HG03159 (cell line): ENCODE results near the gene TMEM259.

ENCODE experiments used
- ATAC-seq: cut with Tn5 transposase; IDR thresholded peaks from one replicate; pipeline ENCODE4 v1.9.1; 2021; ENCODE audit warnings: mild to moderate bottlenecking, moderate library complexity; ENCODE audit not compliant: unreplicated experiment

The TMEM259 gene

DNA sequence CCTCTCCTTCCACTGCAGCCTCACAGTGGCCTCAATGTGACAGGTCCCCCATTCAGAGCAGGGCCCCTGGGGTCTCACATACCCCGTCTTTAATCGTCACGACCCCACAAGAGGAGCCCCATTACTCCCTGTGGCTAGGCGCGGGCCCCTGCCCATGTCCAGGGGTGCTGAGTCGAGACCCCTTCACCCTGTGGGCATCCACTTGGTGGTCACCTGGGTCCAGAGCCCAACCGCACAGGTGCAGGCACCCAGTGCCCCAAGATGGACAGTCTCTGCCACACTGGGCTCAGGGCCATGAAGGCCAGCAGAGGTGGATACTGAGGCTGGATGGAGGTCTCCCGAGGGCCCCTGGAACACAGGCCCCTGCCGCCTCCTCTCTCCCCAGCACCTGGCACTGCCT lies 3.0 kb downstream of the TMEM259 start:
- no peak for ATAC-seq

DNA sequence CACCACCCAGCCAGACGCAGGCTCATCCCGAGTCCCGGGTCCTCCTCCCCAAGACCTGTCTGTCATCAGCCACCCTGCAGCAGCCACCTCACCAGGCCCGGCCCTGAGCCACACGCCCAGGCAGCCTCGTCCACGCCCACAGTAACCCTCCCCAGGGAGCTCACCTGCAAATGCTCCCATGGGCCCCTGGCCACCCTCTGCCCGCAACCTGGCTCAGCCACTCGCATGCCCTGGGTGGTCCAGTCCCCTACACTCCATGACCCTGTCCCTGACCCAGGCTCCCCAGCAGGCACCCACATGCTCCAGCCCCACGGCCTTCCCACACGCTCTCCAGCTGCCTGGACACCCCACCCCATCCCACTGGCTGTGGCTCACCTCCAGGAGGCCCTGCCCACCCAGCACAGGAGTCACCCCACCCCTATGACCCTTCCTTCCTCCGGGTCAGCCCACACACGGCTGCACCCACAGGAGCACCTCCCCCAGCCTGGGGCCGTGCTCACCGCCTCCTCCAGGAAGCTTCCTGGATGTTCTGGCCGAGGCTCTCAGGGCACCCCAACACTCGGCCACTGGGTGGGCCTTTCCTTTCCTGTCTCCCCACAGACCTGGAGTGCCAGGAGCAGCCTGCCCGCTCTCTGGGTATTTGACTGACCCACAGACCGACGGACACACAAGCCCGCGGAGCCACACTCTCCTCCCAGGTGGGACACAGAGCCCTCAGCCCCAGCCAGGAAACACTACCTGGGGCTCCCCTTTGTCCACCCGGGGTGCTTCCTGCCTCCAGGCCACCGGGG lies 3.6 kb downstream of the TMEM259 start:
- ATAC-seq: no peak

DNA sequence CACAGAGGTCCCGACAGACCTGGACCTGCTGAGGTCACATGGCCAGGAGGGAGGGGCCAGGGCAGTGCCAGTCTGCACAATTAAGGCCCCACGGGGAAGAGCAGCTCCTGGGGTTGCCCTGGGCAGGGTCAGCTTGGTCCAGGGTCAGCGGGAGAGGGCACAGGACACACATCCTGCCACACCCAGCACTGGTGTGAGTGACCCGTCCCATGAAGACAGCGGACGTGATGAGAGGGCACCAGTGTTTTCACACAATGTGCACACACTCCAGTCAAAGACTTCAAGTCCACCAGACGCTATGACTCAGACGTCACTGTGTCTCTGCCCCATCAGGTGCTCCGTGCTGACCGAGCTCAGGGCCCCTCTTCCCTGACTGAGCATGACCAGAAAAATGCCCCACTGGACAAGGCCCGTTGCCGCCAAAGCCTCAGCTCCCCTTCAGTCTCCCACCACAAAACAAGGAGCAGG lies 4.2 kb downstream of the TMEM259 start:
- ATAC-seq: no peak

DNA sequence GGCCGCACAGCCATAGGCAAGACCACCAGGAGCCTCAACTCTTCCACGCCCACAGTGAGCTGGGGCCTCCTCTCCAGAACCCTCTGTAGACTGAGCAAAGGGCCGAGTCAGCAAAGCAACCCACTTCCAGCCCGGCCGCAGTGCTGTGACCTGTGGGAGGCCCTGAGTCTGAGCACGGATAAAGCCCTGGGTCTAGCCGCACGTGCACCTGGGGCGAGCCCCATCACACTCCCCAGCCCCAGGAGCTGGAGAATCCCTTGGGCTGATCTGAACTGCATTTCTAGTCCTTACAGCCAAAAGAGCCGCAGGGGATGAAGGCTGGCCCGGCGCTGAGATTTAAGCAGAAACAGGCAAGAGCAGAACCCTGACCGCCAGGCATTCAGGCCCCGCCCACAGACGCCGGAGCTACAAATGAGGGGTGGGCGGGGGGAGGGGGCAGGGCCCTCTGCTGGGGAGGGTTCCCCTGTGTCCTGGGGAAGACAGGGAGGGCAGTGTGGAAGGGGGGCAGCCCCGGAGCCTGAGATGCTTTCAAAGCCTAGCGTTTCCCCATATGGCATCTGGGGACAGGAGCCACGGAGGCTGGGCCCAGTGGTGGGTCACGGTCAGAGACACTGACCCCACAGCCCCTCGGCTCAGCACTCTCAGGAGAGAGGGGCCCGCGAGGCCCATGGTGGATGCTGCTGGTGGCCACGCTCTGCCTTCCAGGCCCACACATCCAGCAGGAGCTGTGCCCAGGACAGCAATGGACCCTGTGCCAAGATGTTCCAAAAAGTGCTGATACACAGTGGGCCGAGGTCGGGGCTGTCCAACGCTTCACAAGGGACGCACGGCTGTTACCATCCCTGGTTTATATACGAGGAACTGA lies 4.9 kb downstream of the TMEM259 start:
- ATAC-seq: no peak

DNA sequence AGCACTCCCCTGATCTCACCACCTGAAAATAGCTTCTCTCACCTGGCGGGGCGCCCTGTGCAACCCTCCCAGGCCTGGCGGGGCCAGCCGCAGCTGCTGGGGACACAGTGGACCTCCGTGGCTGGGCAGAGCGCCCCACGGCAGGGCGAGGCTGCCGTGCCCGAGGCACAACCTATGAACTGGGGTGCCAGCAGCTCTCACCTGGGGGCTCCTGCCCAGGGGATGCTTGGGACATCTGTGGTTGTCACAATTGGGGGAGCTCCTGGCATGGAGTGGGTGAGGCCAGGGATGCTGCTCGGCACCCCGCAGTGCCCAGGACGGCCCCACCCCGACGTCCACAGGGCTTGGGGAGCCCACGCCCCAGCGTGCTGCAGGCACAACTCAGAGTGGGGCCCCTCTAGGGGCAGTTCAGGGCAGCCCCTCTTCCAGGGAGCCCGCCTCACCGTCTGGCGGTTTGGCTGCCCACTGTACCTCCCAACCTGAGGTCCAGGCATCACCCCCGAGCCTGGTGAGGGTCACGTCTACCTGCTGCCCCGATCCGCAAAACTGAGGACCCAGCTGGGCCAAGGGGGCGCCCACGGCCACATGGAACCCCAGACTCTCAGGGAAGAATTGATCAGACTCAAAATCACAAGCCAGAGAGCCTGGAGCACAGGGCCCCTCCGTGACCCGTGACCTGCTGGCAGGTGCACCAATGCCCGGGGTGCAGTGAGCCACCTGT lies 5.7 kb downstream of the TMEM259 start:
- no peak for ATAC-seq

DNA sequence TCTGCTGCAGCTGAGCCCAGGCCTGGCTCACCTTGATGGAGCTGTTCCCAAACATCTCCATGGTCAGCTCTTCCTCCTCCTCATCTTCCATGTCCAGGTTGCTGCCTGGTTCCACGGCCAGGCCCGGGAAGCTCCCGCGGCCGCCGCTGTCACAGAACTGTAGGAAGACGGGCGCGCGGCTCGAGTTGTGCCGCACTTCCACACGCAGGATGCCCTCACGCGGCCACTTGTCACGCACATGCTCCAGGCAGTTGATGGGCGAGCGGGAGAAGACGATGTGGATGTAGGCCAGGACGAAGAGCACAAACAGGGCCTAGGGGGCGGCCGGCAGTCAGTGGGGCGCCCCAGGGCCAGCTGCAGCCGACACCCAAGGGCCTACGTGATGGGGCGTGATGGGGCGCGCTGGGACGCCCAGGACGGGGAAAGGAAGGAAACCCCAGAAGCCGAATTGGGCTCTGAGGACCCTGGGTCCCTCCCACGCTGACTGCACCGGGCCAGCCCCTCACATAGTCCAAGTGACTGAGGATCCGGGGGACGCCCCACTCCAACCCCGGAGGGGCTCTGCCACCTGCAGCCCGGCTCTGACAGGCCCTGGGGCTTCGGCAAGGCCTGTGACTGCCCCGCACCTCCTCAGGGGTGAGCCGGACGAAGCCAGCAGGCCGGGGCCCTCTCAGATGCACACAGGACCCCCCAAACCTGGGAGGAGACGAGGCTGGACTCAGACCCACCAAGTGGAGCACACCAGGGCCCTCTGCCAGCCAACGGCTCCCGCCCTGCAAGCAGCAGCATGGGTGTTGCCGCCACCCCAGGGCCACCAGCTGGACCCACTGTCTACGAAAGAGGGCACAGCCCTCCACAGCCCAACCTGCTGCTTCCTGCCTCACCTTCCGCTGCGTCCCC lies 6.5 kb downstream of the TMEM259 start:
- ATAC-seq: no peak

DNA sequence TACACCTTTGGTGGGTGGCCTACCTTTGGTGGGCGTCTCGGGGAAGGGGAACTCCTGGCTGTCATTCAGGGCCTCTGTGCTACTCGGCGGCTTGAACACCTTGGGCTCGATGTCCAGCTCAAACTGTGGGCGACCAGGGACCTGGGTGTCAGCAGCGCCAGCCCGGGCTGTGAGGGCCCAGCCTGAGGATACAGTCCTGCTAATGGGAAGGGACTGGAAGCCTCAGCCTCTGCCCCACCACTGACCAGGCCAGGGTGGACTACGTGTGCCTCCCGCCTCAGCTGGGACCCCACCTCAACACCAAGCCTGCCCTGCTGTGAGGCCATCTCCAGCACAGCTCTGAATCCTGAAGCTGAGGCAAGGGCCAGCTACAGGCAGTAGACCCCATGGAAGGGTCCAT lies 7.7 kb downstream of the TMEM259 start:
- no peak for ATAC-seq

DNA sequence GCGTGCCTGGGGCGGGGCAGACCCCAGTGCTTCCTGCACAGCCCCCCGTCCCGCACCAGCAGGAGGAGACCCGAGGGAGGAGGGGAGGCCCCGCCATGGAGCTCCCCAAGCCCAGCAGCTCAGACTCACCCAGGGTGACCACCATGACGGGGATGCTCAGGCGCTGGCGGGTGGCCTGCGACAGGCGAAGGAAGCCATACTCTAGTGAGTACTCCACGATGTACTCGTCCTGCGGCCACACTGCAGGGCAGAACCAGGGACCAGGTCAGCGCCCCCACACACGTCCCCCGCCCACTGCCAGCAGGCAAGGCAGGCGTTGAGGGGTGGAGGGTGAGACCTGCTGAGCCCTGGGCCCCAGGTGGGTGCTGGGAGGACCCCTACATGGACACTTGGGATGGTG lies 8.6 kb downstream of the TMEM259 start:
- ATAC-seq: no peak

DNA sequence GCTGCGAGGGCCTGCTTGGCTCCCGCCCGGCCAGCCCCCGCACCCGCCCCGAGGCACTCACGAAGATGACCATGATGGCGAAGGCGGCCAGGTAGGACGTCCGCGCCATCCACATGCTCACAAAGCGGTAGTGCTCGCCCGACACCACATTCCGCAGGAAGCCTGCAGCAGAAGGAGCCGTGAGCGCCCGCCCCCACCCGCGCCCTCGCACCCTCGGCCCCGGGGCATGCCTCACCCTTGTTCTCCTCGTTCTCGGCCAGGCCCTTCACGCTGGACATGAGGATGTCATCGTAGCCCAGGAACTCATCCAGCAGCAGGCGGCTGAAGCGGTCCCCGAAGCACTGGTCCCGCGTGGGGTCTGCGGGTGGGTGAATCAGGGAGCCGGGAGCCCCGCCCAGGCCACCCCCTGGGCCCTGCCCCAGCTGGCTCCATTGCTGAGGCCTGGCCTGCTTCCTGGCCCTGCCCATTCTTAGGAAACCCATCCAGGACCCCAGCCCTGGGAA lies 9.0 kb downstream of the TMEM259 start:
- no peak for ATAC-seq

DNA sequence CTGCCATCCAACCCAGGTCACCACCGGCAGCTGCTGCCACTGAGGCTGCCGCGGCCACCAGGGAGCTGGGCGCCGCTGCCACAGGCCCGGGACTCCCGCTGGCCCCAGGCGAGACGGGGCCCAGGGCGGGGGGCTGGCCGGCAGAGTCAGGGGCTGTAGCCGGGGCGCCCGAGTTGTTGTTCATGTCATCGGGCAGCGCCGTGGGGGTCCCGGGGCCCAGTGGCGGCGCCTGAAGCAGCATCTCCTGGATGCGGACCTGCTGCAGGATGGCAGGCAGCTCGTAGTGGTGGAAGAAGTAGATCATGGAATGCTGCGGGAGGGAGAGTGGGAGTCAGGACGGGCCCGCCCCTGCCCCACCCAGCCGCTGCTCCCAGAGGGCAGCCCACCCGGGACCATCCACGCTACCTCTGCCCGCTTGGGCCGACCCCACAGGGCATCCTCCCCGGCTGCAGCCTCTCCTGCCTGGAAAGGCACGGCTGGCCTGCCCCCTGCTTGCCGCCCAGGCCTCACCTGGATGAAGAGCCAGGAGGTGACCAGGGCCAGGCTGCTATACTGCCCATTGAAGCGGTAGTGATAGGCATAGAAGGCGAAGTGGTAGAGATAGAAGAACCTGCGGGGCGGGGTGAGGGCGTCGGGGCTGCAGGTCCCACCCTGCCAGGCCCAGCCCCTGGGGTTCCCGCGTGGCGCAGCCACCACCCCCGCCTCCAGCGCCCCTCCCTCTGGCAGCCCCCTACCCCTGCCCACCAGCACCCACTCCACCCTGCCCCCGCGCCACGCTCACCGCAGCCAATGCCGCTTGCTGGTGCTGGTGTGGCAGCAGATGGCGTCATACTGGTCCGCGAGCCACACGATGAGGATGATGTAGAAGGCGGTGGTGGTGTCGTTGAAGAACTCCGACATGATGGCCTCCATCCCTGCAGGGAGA lies 10.1 kb downstream of the TMEM259 start:
- no peak for ATAC-seq

DNA sequence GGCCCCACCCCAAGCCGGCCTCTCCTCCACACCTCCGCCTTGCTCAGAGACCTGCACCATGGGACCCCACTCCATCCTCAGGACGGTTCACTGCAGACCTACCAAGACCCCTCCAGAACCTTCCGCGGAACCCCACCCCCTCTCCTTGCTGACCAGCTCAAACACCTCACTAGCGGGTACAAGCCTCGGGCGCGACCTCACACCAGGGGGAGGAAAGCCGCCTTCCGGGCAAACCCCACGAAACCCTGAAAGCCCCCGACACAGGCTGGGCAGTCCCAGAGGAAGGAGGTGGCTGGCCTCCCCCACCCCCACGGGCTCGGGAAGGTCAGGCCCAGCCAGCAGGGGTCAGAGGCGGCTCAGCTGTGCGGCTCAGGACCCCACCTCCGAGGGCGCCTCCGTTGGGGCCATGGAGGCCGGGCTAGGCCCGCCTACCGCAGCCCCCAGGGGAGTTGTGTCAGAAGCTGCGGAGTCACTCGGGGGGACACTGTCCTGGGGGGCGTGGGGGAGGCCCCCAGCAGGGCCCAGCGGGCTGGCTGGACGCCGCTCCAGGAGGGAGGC lies 10.9 kb downstream of the TMEM259 start:
- ATAC-seq: no peak

DNA sequence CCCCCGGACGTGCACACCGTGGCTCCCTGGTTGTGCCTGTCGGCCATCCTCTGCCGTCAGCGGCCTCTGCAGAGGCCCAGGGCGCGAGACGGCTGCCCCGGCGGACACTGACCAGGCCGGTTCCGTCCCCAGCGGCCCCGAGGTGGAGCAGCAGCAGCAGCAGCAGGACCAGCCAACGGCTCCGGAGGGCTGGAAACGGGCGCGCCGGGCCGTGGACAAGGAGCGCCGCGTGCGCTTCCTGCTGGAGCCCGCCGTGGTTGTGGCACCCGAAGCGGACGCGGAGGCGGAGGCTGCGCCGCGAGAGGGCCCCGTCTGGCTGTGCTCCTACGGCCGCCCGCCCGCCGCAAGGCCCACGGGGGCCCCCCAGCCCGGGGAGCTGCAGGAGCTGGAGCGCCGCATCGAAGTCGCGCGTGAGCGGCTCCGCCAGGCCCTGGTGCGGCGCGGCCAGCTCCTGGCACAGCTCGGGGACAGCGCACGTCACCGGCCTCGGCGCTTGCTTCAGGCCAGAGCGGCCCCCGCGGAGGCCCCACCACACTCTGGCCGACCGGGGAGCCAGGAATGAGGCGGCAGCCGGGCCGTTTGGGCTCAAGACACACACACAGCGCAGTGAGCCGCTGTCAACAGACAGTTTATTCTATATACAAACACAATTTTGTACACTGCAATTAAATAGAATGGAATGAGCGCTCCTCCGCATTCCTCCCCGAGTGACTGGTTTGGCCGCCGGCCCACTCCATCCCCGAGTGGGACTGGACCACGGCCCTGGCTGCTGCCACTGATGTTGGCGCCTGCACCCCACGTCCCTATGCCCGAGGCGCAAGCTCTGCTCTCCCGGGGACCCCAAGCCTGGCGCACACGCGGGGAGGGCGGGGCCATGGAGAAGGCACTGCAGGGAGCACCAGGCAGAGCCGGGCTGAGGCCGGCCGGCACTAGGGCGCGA lies 11.6 kb downstream of the TMEM259 start:
- ATAC-seq: no peak

DNA sequence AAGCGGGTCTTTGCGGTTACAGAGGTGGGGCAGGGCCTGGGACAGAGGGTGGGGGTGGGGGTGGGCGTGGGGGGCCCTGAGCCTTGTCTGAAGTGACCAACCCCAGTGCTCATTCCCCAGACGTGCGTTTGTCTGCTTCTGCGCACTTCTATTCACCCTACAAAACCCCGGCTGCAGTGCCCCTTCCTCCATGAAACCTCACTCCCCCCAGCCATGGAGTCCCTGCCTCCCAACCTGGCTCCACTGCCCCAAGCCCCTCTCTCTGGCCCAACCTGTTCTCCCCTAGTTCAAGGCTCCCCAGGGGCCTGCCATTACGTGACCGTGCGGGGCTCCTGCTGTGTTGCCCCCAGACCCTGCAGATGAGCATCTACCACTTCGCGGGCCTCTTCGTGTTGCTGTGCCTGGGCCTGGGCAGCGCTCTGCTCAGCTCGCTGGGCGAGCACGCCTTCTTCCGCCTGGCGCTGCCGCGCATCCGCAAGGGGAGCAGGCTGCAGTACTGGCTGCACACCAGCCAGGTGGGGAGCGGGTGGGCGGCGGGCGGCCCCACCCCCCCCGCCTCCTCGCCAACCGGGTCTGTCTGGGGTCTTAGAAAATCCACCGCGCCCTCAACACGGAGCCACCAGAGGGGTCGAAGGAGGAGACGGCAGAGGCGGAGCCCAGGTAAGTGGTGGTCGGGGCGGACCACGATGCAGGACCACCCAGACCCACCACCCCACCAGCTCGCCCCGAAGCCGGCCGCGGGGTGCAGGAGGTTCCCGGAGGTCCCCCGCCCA lies 12.5 kb downstream of the TMEM259 start:
- ATAC-seq: no peak

DNA sequence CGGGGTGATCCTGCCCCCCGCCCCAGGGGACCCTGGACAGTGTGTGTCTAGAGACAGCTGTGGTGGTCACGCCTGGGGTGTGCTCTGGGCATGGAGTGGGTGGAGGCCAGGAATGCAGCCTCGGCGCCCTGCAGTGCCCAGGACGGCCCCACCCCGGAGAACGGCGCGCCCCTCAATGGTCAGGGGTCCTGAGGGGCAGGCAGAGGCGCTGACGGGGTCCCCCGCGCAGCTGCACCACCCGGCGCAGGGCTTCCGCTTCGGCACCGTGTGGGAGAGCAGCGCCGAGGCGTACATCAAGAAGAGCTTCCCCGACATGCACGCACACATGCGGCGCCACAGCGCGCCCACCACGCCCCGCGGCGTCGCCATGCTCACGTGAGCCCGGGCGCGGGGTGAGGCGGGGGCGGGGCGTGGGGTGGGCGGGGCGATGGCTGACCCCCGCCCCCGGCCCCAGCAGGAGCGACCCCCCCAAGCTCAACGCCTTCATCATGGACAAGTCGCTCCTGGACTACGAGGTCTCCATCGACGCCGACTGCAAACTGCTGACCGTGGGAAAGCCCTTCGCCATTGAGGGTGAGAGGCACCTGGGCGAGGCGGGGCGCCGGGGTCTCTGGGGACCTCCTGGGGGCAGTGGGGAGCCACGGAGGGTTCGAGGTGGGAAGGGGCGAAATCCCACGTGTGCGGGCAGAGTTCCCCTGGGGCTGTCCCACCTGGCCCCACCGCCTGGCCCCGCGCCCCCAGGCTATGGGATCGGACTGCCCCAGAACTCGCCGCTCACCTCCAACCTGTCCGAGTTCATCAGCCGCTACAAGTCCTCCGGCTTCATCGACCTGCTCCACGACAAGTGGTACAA lies 13.3 kb downstream of the TMEM259 start:
- no peak for ATAC-seq

DNA sequence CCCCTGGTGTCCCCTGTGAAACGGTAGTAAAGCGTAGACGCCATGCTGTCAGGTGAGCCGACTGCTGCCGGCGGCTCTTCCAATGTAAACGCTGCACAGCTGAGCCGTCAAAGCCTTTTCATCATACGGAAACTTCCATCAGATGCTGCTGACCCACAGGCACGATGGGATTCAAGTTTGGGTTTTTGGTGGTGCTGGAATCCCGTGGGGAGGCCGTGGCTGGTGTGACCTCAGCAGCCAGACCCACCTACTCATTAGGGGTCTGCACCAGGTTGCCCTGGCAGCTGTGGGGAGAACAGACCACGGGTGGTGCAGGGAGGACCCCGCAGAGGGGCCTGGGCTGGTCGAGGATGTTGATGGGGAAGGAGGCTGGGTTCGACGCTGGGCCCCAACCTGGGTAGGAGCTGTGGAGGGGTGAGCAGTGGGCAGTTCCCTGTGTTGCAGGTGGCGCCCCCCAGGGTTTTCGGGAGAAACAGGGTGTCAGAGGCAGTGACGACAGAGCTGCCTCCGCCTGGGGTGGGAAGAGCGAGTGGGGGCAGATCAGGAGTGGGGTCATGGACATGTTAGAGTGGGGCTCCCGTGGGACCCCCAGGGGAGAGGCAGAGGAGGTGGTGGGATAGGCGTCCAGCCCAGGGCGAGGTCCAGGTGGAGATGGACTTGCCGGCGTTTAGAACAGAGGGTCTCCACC lies 14.1 kb downstream of the TMEM259 start:
- ATAC-seq: no peak
